ENCODE data around the gene SUGCT. TPM values are rescaled to one million over a fixed set of nuclear protein-coding genes. Genes with fewer than 3 reads are reported as not detected.

The SUGCT gene
- total and polyA plus RNA-seq, 2 of the 13 experiments (the other 11 are each of a cell fraction or from before 2014, with no cell fraction given): 10.1 to 22.2 TPM

DNA sequence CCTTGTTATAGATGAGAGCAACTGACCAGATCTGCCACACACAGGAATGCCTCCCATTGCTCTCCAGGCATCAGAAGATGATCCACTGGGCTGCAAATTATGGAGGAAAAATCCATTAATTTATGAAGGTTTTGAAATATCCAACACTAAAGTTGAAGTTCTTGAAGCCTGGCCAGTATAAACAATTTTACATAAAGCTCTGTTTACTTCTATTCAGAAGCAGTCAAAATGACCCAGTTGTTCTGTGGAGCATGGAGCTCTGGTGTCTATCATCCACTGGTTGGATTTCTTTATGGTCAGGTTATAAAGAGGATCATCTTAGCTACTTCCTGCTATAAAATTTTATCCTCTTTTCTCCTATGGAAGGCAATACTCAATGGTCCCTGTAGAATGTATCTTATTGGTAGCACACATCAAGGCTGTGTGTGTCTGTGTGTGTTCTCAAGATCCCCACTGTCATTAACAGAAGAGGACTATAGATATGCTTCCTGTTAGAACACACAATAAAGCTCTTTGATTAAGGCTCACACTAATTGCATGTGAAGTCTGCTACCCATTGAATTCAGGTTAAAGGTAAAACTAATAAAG is 747.4 kb downstream of the SUGCT start (continued):
- TF ChIP-seq MAZ (IDR thresholded peaks at IDR 0.05; ENCODE audit: borderline replicate concordance, low read depth, low read length) (no peak), MAZ (CRISPR knock-in tag; IDR thresholded peaks at IDR 0.05; ENCODE audit: low read depth) (no peak), PCBP1 (IDR thresholded peaks at IDR 0.05; ENCODE audit: borderline replicate concordance, low read depth, low read length) (no peak), GRHL1 (CRISPR knock-in tag; conservative IDR thresholded peaks at IDR 0.05) (no peak), CEBPB (IDR thresholded peaks at IDR 0.05; ENCODE audit: borderline replicate concordance, low read depth, low read length) (no peak), BRD4 (CRISPR knock-in tag; IDR thresholded peaks at IDR 0.05) (no peak)
- TF ChIP-seq, protein P1, sequence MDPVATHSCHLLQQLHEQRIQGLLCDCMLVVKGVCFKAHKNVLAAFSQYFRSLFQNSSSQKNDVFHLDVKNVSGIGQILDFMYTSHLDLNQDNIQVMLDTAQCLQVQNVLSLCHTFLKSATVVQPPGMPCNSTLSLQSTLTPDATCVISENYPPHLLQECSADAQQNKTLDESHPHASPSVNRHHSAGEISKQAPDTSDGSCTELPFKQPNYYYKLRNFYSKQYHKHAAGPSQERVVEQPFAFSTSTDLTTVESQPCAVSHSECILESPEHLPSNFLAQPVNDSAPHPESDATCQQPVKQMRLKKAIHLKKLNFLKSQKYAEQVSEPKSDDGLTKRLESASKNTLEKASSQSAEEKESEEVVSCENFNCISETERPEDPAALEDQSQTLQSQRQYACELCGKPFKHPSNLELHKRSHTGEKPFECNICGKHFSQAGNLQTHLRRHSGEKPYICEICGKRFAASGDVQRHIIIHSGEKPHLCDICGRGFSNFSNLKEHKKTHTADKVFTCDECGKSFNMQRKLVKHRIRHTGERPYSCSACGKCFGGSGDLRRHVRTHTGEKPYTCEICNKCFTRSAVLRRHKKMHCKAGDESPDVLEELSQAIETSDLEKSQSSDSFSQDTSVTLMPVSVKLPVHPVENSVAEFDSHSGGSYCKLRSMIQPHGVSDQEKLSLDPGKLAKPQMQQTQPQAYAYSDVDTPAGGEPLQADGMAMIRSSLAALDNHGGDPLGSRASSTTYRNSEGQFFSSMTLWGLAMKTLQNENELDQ (CRISPR knock-in tag; IDR thresholded peaks at IDR 0.05; ENCODE audit: borderline replicate concordance): no peak
- TF ChIP-seq, protein P2, sequence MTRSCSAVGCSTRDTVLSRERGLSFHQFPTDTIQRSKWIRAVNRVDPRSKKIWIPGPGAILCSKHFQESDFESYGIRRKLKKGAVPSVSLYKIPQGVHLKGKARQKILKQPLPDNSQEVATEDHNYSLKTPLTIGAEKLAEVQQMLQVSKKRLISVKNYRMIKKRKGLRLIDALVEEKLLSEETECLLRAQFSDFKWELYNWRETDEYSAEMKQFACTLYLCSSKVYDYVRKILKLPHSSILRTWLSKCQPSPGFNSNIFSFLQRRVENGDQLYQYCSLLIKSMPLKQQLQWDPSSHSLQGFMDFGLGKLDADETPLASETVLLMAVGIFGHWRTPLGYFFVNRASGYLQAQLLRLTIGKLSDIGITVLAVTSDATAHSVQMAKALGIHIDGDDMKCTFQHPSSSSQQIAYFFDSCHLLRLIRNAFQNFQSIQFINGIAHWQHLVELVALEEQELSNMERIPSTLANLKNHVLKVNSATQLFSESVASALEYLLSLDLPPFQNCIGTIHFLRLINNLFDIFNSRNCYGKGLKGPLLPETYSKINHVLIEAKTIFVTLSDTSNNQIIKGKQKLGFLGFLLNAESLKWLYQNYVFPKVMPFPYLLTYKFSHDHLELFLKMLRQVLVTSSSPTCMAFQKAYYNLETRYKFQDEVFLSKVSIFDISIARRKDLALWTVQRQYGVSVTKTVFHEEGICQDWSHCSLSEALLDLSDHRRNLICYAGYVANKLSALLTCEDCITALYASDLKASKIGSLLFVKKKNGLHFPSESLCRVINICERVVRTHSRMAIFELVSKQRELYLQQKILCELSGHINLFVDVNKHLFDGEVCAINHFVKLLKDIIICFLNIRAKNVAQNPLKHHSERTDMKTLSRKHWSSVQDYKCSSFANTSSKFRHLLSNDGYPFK (CRISPR knock-in tag; IDR thresholded peaks at IDR 0.05; ENCODE audit: borderline replicate concordance): no peak
